ENCODE results near the gene HSPD1.

- no peak for TF ChIP-seq CTCF (conservative IDR thresholded peaks at IDR 0.05)
- TF ChIP-seq ZFX (IDR thresholded peaks at IDR 0.05): no peak
These were observed 39.0 kb downstream of the HSPD1 start for GRCh38 chr2:197460649-197461048.

Data from C4-2B (cell line).